HUES48 (cell line): ENCODE results near the gene GP1BB.

Source experiments
- H3K27ac ChIP-seq: one replicate; pipeline ENCODE4 v1.7.0; 2013; ENCODE audit warnings: low read depth, low read length, inconsistent platforms
- H3K27me3 ChIP-seq: 2 replicates; pipeline ENCODE4 v1.6.1; 2013; ENCODE audit warnings: mild to moderate bottlenecking, low read length; ENCODE audit not compliant: control insufficient read depth, insufficient read depth
- H3K36me3 ChIP-seq: 2 replicates; pipeline ENCODE4 v1.6.1; 2013; ENCODE audit warnings: low read length; ENCODE audit not compliant: control insufficient read depth, insufficient read depth
- H3K4me1 ChIP-seq: 2 replicates; pipeline ENCODE4 v1.6.1; 2013; ENCODE audit warnings: mild to moderate bottlenecking, low read length; ENCODE audit not compliant: control insufficient read depth, insufficient read depth
- H3K4me3 ChIP-seq: 2 replicates; pipeline ENCODE4 v1.5.1; 2013; ENCODE audit warnings: mild to moderate bottlenecking, low read depth, low read length
- H3K9ac ChIP-seq: 2 replicates; pipeline ENCODE4 v1.6.1; 2013; ENCODE audit warnings: mild to moderate bottlenecking, low read depth, low read length, moderate library complexity
- H3K9me3 ChIP-seq: 2 replicates; pipeline ENCODE4 v1.6.1; 2013; ENCODE audit warnings: low read length; ENCODE audit not compliant: control insufficient read depth, insufficient read depth

The GP1BB gene

DNA sequence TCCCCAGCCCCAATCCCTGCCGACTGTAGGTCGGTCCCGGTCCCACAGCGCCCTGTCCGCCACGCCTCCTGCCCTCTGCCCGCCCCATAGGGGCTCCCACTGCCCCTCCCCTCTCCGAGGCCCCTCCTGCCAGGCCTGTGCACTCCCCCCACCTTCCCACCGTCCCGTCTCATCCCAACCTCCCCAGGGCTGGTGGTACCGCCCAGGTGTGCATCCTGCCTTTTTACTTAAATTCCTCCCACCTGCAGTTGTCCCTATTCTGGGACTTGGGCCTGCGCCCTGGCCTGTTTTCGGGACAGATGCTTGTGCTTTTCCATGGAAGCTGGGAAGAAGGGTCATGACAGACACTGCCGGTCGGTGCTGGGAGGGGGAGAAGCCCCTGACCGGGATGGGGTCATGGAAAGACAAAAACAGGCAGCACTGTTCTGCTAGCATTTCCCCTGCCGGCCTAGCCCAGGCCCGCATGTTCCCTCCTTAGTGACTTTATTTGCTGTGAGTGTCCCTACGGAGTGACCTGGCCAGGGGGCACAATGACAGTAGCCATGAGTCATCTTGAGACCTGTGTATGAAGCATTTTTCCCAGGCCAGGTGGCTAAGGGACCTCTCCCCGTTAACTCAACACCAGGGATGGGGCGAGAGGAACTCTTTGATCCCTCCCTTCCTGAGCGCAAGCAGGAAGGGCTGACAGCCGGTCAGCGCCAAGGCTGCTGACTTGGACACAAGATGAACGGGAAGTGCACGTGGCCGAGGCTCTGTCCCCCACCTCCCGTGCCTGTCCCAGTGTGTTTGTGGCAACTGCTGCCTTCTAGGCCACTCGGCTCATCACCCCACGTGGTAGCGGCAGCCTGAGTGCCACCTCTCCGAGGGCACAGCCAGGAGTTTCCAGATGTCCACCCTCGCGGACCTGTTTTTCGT, 44.3 kb downstream of the GP1BB start:
- Histone ChIP-seq H3K4me3 (peak overlapping the region; percentile 45), H3K4me1 (peaks cover 26% of the 10 kb centered on the region), H3K27me3 (peaks cover 88% of the 10 kb centered on the region), H3K9ac (no peak overlapping the region), H3K27ac (no peak overlapping the region), H3K36me3 (no peaks in the 10 kb centered on the region), H3K9me3 (no peaks in the 10 kb centered on the region)

- Histone ChIP-seq H3K27ac (no peak overlapping the region), H3K4me1 (peaks cover 19% of the 10 kb centered on the region), H3K36me3 (no peaks in the 10 kb centered on the region), H3K9me3 (no peaks in the 10 kb centered on the region), H3K27me3 (peaks cover 71% of the 10 kb centered on the region), H3K4me3 (no peak overlapping the region), H3K9ac (no peak overlapping the region)
Observed at GRCh38 chr22:19769393-19769715, 46.0 kb downstream of the GP1BB start.

DNA sequence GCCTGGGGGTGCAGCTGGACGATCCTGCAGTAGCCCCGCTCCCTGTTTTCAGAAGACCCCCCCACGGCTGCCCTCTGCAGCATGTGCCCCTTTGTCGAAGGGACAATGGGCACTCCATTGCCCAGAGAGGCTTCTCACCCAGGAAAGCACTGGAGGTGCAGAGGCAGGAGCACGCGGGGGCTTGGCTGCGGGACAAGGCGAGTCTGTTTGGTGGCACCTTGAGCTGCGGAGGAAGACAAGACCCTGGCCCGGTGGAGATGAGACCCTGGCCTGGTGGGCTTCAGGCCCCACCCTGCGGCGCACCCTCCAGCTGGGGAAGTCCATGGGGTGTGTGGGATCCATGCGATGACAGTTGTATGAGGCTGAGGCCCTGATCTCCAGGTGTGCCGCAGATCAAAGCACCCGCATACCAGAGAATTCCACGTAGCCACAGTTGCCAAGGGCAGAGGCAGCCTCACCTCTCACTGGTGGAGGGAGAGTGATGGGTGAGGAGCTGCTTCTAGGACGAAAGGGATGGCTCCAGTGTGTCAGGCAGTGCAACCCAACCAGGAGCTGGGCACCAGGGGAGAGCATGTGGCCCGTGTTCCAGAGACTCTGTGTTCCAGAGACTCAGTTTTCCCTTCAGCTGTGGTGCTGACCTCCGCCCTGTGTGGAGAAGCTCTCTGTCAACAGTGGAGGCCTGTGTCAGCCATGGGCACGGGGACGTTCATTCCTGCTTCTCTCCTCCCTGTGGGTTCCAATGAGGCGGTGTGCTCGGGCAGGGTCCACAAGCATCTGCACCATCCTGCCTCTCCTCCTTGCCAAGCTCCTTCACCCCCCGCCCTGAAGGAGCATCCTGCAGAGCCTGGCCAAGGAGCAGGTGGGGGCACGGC, 47.2 kb downstream of the GP1BB start:
- Histone ChIP-seq H3K4me3 (no peak overlapping the region), H3K36me3 (no peaks in the 10 kb centered on the region), H3K27ac (no peak overlapping the region), H3K9me3 (no peaks in the 10 kb centered on the region), H3K4me1 (peaks cover 9% of the 10 kb centered on the region; the same call in 1 of the 2 replicates), H3K27me3 (peaks cover 59% of the 10 kb centered on the region), H3K9ac (no peak overlapping the region)

- H3K4me3 ChIP-seq, result no peak overlapping the region
- H3K27me3 ChIP-seq, result peaks cover 41% of the 10 kb centered on the region
- no peaks in the 10 kb centered on the region for H3K9me3 ChIP-seq
- H3K9ac ChIP-seq, result no peak overlapping the region
- H3K4me1 ChIP-seq, result peaks cover 7% of the 10 kb centered on the region; the same call in 1 of the 2 replicates
- no peaks in the 10 kb centered on the region for H3K36me3 ChIP-seq
- H3K27ac ChIP-seq, result no peak overlapping the region
Observed at GRCh38 chr22:19772422-19772672, 49.0 kb downstream of the GP1BB start.

DNA sequence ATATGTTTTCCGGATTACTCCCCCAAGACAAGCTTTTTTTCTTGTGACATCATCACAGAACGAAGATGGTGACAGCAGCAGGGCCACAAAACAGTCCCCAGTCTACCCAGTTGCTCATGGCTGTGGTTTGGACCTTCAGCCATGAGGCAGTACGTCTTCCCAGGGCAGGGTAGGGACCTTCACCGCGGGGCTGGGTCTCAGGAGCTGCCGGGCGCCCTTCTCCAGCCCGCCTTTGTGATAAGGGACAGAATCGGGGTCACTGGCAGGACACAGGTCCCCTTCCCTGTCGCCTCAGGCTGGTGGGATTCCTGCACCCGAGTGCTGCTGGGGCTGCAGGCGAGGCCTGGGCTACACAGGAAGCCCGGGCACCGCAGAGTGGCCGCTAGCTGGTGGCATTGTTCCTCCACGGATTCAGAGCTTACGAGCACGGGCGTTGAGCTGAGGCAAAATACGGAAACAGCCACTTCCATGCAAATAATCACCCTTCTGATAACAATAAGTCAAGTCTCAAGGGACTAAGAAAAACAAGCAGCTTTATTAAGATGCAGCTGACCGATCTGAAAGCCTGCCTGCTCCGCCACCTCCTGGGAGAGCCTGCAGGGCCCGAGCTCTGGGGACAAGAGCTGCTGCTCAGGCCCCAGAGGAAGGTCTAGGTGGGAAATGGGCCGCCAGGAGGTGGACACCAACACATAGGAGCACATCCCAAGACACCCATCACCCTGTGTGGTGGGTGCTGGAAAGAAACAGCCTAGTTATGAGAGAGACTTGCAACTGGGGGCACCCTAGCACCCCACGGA, 49.5 kb downstream of the GP1BB start:
- Histone ChIP-seq H3K4me1 (peaks cover 2% of the 10 kb centered on the region; the same call in 1 of the 2 replicates), H3K36me3 (no peaks in the 10 kb centered on the region), H3K4me3 (no peak overlapping the region), H3K9me3 (no peaks in the 10 kb centered on the region), H3K27me3 (peaks cover 36% of the 10 kb centered on the region), H3K27ac (no peak overlapping the region), H3K9ac (no peak overlapping the region)

DNA sequence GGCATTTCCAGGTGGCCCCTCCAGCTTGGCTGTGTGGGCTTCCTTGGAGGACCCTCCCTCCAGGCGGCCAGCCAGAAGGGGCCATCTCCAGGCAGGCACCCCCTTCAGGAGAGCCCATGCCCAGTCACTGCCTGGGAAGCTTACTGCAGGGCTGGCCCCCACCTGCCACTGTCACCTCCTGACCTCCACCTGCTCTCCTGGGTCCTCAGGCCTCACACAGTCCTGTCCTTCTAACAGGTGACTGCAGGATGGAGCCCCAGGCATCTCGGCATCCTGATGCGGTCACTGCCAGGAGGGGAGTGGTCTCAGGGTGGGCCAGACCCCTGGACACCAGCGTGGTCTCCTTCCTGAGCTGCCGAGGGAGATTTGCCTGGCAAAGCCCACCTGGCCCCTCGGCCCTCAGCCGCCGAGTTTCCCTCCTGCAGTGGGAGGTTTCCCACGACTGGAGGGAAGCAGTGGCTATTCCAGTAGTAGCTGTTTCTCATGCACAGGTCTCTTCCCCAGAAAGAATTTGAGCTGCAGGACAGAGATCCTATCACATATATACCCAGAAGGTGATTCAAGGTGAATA, 50.2 kb downstream of the GP1BB start:
- Histone ChIP-seq H3K36me3 (no peaks in the 10 kb centered on the region), H3K27me3 (peaks cover 29% of the 10 kb centered on the region), H3K9me3 (no peaks in the 10 kb centered on the region), H3K27ac (no peak overlapping the region), H3K4me1 (no peaks in the 10 kb centered on the region), H3K4me3 (no peak overlapping the region), H3K9ac (no peak overlapping the region)
